A549 (cell line): ENCODE results near the gene LSM10. TPM values are rescaled to one million over a fixed set of nuclear protein-coding genes. Genes with fewer than 3 reads are reported as not detected.

Experiments used
- ATAC-seq, 2 experiments: fragments of 200-7000 bp in 1 of 2; fragments of >200 bp in 1 of 2; cut with Nextera tagmentation in 1 of 2; cut with Tn5 transposase in 1 of 2; 3 replicates each; pipeline versions ENCODE4 v1.8.0 to v1.9.1; 2018 to 2020; ENCODE audit warnings: mild to moderate bottlenecking in 1 of 2, moderate library complexity in 1 of 2
- CTCF ChIA-PET: fragments of 300-600 bp; sonication (Branson Sonifier 250); formaldehyde crosslinking; extraction: SDS; loops from one replicate; lab custom pipeline; 2021; ENCODE audit warnings: antibody characterized with exemption, inconsistent platforms; lab: Yijun Ruan, JAX
- POLR2A ChIA-PET: fragments of 350-600 bp; formaldehyde crosslinking; extraction: SDS; loops from one replicate; lab custom pipeline; 2021; ENCODE audit warnings: antibody characterized with exemption, inconsistent platforms; lab: Yijun Ruan, JAX
- DNase-seq, 2 experiments: peaks; one replicate each; pipeline versions ENCODE4 v3.0.0 to v3.0.0-alpha.2; 2011 to 2016; ENCODE audit warnings: low read depth in 1 of 2, low spot score in 1 of 2
- FAIRE-seq: peaks from 2 replicates; lab custom pipeline; 2011; peaks lifted over from hg19 to GRCh38; lab: Jason Lieb, UNC
- H3K27ac ChIP-seq, 2 experiments: fragments of >200 bp; sonication (Bioruptor Twin); formaldehyde crosslinking; 3 replicates each; pipeline ENCODE4 v1.5.1; 2016 to 2017
- H3K4me1 ChIP-seq: fragments of >200 bp; sonication (Bioruptor Twin); formaldehyde crosslinking; 3 replicates; pipeline ENCODE4 v1.6.1; 2016
- H3K4me2 ChIP-seq: fragments of >200 bp; sonication (Bioruptor Twin); formaldehyde crosslinking; 3 replicates; pipeline ENCODE4 v1.6.1; 2016
- H3K4me3 ChIP-seq: fragments of >200 bp; sonication (Bioruptor Twin); formaldehyde crosslinking; 3 replicates; pipeline ENCODE4 v1.5.1; 2016
- H3K9me3 ChIP-seq: fragments of >200 bp; sonication (Bioruptor Twin); formaldehyde crosslinking; 3 replicates; pipeline ENCODE4 v1.6.1; 2016
- BCL3 ChIP-seq: fragments of >200 bp; sonication (Bioruptor Twin); formaldehyde crosslinking; IDR thresholded peaks from 3 replicates; pipeline ENCODE4 v1.6.1; 2016
- CBX8 ChIP-seq: fragments of 200-600 bp; sonication (generic); IDR thresholded peaks from 2 replicates; pipeline ENCODE4 v1.6.1; 2016
- CHD2 ChIP-seq: fragments of 150-350 bp; IDR thresholded peaks from 2 replicates; pipeline ENCODE4 v1.6.1; 2014; ENCODE audit warnings: low read length; ENCODE audit not compliant: partially characterized antibody
- CHD4 ChIP-seq: fragments of 200-600 bp; sonication (generic); IDR thresholded peaks from 2 replicates; pipeline ENCODE4 v1.6.1; 2016; ENCODE audit warnings: antibody characterized with exemption, mild to moderate bottlenecking, borderline replicate concordance
- ESRRA ChIP-seq: fragments of 150-350 bp; IDR thresholded peaks from 2 replicates; pipeline ENCODE4 v1.6.1; 2014; ENCODE audit warnings: mild to moderate bottlenecking, low read length, borderline replicate concordance
- FOXS1 ChIP-seq: fragments of 250-450 bp; sonication (Bioruptor Pico); IDR thresholded peaks from 2 replicates; pipeline ENCODE4 v1.5.0; 2020; ENCODE audit warnings: mild to moderate bottlenecking, moderate library complexity
- GATA3 ChIP-seq: IDR thresholded peaks from 2 replicates; pipeline ENCODE4 v1.6.1; 2012; ENCODE audit warnings: borderline replicate concordance
- HDAC2 ChIP-seq: fragments of 200-600 bp; sonication (generic); IDR thresholded peaks from 2 replicates; pipeline ENCODE4 v1.6.1; 2016
- HES2 ChIP-seq: fragments of >200 bp; sonication (Bioruptor Twin); formaldehyde crosslinking; IDR thresholded peaks from 2 replicates; pipeline ENCODE4 v1.6.1; 2016
- HEYL ChIP-seq: fragments of 250-450 bp; sonication (Bioruptor Pico); IDR thresholded peaks from 2 replicates; pipeline ENCODE4 v1.8.0; 2021; ENCODE audit warnings: mild to moderate bottlenecking, moderate library complexity
- HMGXB4 ChIP-seq: fragments of 250-450 bp; sonication (Bioruptor Pico); IDR thresholded peaks from 2 replicates; pipeline ENCODE4 v1.5.0; 2021; ENCODE audit warnings: mild to moderate bottlenecking, moderate library complexity, borderline replicate concordance
- HOXB13 ChIP-seq: fragments of 250-450 bp; sonication (Bioruptor Pico); IDR thresholded peaks from 2 replicates; pipeline ENCODE4 v1.5.0; 2020; ENCODE audit warnings: low read depth, mild to moderate bottlenecking, moderate library complexity
- HOXB5 ChIP-seq: fragments of 250-450 bp; sonication (Bioruptor Pico); IDR thresholded peaks from 2 replicates; pipeline ENCODE4 v1.5.0; 2020; ENCODE audit warnings: mild to moderate bottlenecking, moderate library complexity
- JUN ChIP-seq, 2 experiments: fragments of >200 bp; sonication (Bioruptor Twin); formaldehyde crosslinking; IDR thresholded peaks; 2 replicates in 1 of 2; 3 replicates in 1 of 2; pipeline ENCODE4 v1.6.1; 2016 to 2017
- MAFK ChIP-seq: fragments of 450-650 bp; IDR thresholded peaks from 2 replicates; pipeline ENCODE4 v1.6.1; 2014; ENCODE audit not compliant: partially characterized antibody
- MAZ ChIP-seq: fragments of 150-350 bp; IDR thresholded peaks from 2 replicates; pipeline ENCODE4 v1.6.1; 2014; ENCODE audit warnings: antibody characterized with exemption, low read depth, low read length, borderline replicate concordance
- MYC ChIP-seq: IDR thresholded peaks from 2 replicates; pipeline ENCODE4 v1.6.1; 2012; ENCODE audit warnings: mild to moderate bottlenecking, inconsistent platforms, low read length, improper control_type of control experiment, borderline replicate concordance
- NR3C1 ChIP-seq: fragments of >200 bp; sonication (Bioruptor Twin); formaldehyde crosslinking; IDR thresholded peaks from 3 replicates; pipeline ENCODE4 v1.6.1; 2017
- PBX3 ChIP-seq: IDR thresholded peaks from 2 replicates; pipeline ENCODE4 v1.6.1; 2012
- PHF8 ChIP-seq: fragments of 200-600 bp; sonication (generic); IDR thresholded peaks from 2 replicates; pipeline ENCODE4 v1.6.1; 2016; ENCODE audit warnings: low read depth, mild to moderate bottlenecking, antibody characterized with exemption, moderate library complexity, borderline replicate concordance
- REST ChIP-seq: fragments of 200-600 bp; sonication (generic); IDR thresholded peaks from 2 replicates; pipeline ENCODE4 v1.6.1; 2016; ENCODE audit warnings: antibody characterized with exemption, mild to moderate bottlenecking, moderate library complexity
- WGBS: methylation state at CpG from one replicate; pipeline ENCODE4 v1.1.6; 2017; ENCODE audit errors: missing lambda C conversion rate; 5-methylcytosine and 5-hydroxymethylcytosine counted together
- polyA plus RNA-seq, 4 experiments: library from polyadenylated mRNA; depleted of rRNA in 3 of 4; stranded (reverse); fragments of >200 nt; fragmentation: RNase III in 1 of 4; extraction: RNeasy Plus Mini Kit Qiagen cat#74134 plus additional on column Dnase treatment in 1 of 4; gene quantifications; 2 replicates in 3 of 4; 3 replicates in 1 of 4; pipeline ENCODE4 v1.2.3, GENCODE V29; 2011 to 2017

Gene LSM10
- polyA plus RNA-seq, 2 of the 4 experiments (the other 2 are of a cell fraction): 40.7 to 44.3 TPM

GRCh38 chr1:36396359-36396758 lies 1.3 kb downstream of the LSM10 start (continued):
- TF ChIP-seq REST: no peak

- DNase-seq (no peak), FAIRE-seq (no peak), ATAC-seq (no peak)
- TF ChIP-seq NR3C1: no peak
- no peak for TF ChIP-seq PHF8
- TF ChIP-seq ESRRA: no peak
- no peak for TF ChIP-seq CHD4
- no peak for TF ChIP-seq BCL3
- Histone ChIP-seq H3K9me3 (no peaks in the 10 kb centered on the region), H3K4me2 (no peak overlapping the region), H3K27ac (no peak overlapping the region), H3K4me3 (no peak overlapping the region), H3K4me1 (peaks cover 9% of the 10 kb centered on the region; the same call in 1 of the 3 replicates)
- 92% methylated on average over 10 of the region's 19 CpGs for WGBS
- CTCF ChIA-PET: interaction anchor here (2.9 kb wide), 1 partner anchor 25 kb away, joined by 8 read pairs; no protein-coding TSS in a partner anchor
- POLR2A ChIA-PET: no interaction called here
These were observed 4.0 kb downstream of the LSM10 start for GRCh38 chr1:36393686-36394085.

- TF ChIP-seq CBX8: no peak
- TF ChIP-seq, all 56 proteins: peak for 0
- Histone ChIP-seq H3K4me3 (no peak overlapping the region), H3K4me2 (no peak overlapping the region), H3K9me3 (no peaks in the 10 kb centered on the region), H3K4me1 (peaks cover 9% of the 10 kb centered on the region), H3K27ac (no peak overlapping the region)
- ChIA-PET CTCF (interaction anchor here (2.9 kb wide), 1 partner anchor 24 kb away, joined by 8 read pairs; no protein-coding TSS in a partner anchor), POLR2A (no interaction called here)
- ATAC-seq (no peak), FAIRE-seq (no peak), DNase-seq (no peak)
- WGBS: 92% methylated on average over 4 of the region's 4 CpGs
These were observed 4.9 kb downstream of the LSM10 start for GRCh38 chr1:36392836-36393235.

- DNase-seq (no peak), ATAC-seq (no peak), FAIRE-seq (no peak)
- CTCF ChIA-PET: interaction anchor here (0.8 to 2.9 kb wide), 3 partner anchors 22 to 48 kb away, joined by 4 to 8 read pairs (median 5); no protein-coding TSS in a partner anchor
- peaks cover 15% of the 10 kb centered on the region for H3K4me1 ChIP-seq
- no peak overlapping the region for H3K4me3 ChIP-seq
- 97% methylated on average over 8 of the region's 8 CpGs for WGBS
- POLR2A ChIA-PET: no interaction called here
- no peak overlapping the region for H3K27ac ChIP-seq
- TF ChIP-seq HES2: no peak
- no peak for TF ChIP-seq HEYL (CRISPR knock-in tag)
- TF ChIP-seq, all 56 proteins: peak for 0
- H3K4me2 ChIP-seq: no peak overlapping the region
- no peaks in the 10 kb centered on the region for H3K9me3 ChIP-seq
These were observed 6.4 kb downstream of the LSM10 start for GRCh38 chr1:36391271-36391670.

GRCh38 chr1:36390411-36390810 lies 7.3 kb downstream of the LSM10 start:
- Histone ChIP-seq H3K9me3 (no peaks in the 10 kb centered on the region), H3K27ac (0 out of 6 replicates have a peak overlapping the region, but pooled peaks of 1 of the 2 experiments have one; percentile 37), H3K4me1 (peaks cover 15% of the 10 kb centered on the region), H3K4me2 (no peak overlapping the region), H3K4me3 (no peak overlapping the region)
- 89% methylated on average over 2 of the region's 2 CpGs for WGBS
- FAIRE-seq (no peak), ATAC-seq (no peak), DNase-seq (no peak)
- ChIA-PET POLR2A (interaction anchor here (0.7 kb wide), 1 partner anchor 30 kb away, joined by 4 read pairs; no protein-coding TSS in a partner anchor), CTCF (interaction anchor here (0.8 to 1.5 kb wide), 2 partner anchors 22 to 48 kb away, joined by 4 to 5 read pairs; no protein-coding TSS in a partner anchor)
- TF ChIP-seq MAFK (no peak), CHD2 (no peak), HOXB13 (CRISPR knock-in tag) (no peak), MYC (no peak), MAZ (no peak), JUN (IDR thresholded peaks at IDR 0.05) (no peak), NR3C1 (no peak), HMGXB4 (CRISPR knock-in tag) (no peak), FOXS1 (CRISPR knock-in tag) (no peak), HOXB5 (CRISPR knock-in tag) (no peak), PBX3 (no peak), GATA3 (no peak), HDAC2 (no peak)
